ENCODE measurements around the gene VAV1. TPM values are rescaled to one million over a fixed set of nuclear protein-coding genes. Genes with fewer than 3 reads are reported as not detected.

The VAV1 gene
- total and polyA plus RNA-seq, 9 of the 15 experiments (the other 6 are each of a cell fraction or from before 2014, with no cell fraction given) = 0.46 to 20.1 (median 11.1) TPM

DNA sequence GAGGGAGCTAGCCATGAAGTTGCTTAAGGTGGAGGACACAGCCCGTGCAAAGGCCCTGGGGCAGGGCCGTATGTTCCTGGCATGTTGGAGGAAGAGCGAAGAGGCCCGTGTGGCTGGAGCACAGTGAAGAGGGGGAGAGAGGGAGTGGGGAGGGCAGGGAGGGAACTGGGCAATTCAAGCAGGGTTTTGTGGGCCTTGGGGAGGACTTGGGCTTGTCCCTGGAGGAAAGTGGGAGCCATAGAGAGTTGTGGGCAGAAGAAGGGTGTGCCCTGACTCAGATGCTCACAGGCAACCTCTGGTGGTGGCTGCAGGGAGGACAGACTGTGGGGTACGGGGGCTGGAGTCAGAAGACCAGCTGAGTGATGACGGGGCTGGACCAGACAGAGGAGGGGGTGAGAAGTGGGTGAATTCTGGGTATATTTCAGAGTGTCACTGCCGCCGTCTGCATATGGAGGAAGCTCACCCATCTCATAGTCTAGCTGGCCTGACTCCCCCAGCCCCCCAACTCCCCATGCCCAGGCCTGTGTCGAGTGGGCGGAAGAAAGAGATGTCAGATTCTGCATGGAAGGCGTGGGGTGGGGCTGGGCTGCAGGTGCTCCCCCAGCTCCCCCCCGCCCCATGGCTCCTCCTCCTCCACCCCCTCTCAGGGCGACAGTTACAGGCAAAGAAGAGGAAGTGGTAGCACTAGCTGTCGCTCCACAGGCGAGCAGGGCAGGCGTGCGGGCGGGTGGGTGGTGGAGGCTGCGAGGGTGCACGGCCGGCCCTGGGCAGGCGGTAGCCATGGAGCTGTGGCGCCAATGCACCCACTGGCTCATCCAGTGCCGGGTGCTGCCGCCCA, at the start of gene VAV1 (continued):
- peak in 1 of 2 experiments; percentile 24; a peak in 1 of 4 replicates for TF ChIP-seq NONO (IDR thresholded peaks at IDR 0.05; ENCODE audit: low read depth in 2 of 2, low read length in 1 of 2)
- no peak for TF ChIP-seq ZNF76 (CRISPR knock-in tag; IDR thresholded peaks at IDR 0.05; ENCODE audit: borderline replicate concordance)
- no peak for TF ChIP-seq PREB (CRISPR knock-in tag; IDR thresholded peaks at IDR 0.05)
- no peak for TF ChIP-seq ZNF584 (CRISPR knock-in tag; IDR thresholded peaks at IDR 0.05; ENCODE audit: low read depth)
- TF ChIP-seq POLR2G (IDR thresholded peaks at IDR 0.05; ENCODE audit: low read depth, low read length) = peak; percentile 86
- no peak for TF ChIP-seq STAT5B (CRISPR knock-in tag; IDR thresholded peaks at IDR 0.05)
- TF ChIP-seq CBFA2T2 (conservative IDR thresholded peaks at IDR 0.05) = no peak
- TF ChIP-seq THAP7 (CRISPR knock-in tag; IDR thresholded peaks at IDR 0.05) = no peak
- TF ChIP-seq EGR1 (conservative IDR thresholded peaks at IDR 0.05) = peak; percentile 90
- TF ChIP-seq CHD1 (IDR thresholded peaks at IDR 0.05; ENCODE audit: low read length) = no peak
- TF ChIP-seq ZNF785 (CRISPR knock-in tag; IDR thresholded peaks at IDR 0.05) = no peak
- peak; percentile 60; the same call in 1 of the 2 replicates for TF ChIP-seq SUPT5H (IDR thresholded peaks at IDR 0.05)
- TF ChIP-seq KDM1A (IDR thresholded peaks at IDR 0.05) = peak; percentile 94 to 97
- TF ChIP-seq NR2F6 (CRISPR knock-in tag; IDR thresholded peaks at IDR 0.05) = no peak
- TF ChIP-seq ARNT (IDR thresholded peaks at IDR 0.05) = no peak
- TF ChIP-seq GTF2E2 (tag; IDR thresholded peaks at IDR 0.05) = no peak
- no peak for TF ChIP-seq TCF3 (CRISPR knock-in tag; IDR thresholded peaks at IDR 0.05)
- peak; percentile 57 to 65; a peak in 1 of 4 replicates for TF ChIP-seq MAZ (CRISPR knock-in tag; conservative IDR thresholded peaks at IDR 0.05 in 1 of 2, IDR thresholded peaks at IDR 0.05 in 1 of 2)
- no peak for TF ChIP-seq TSC22D4 (tag; IDR thresholded peaks at IDR 0.05)

Data from K562 (cell line).